ENCODE data around the gene USP33.

GRCh38 chr1:77668924-77669449 lies 90.7 kb downstream of the USP33 start:
- no peak for TF ChIP-seq POLR2AphosphoS5 (IDR thresholded peaks at IDR 0.05)
- no peak for TF ChIP-seq EP300 (IDR thresholded peaks at IDR 0.05)
- no peak for TF ChIP-seq POLR2A (IDR thresholded peaks at IDR 0.05)
- TF ChIP-seq CTCF (IDR thresholded peaks at IDR 0.05), result no peak

Measured in suprapubic skin (tissue), 4 donors.